ENCODE data around the gene TANGO2.

The TANGO2 gene

GRCh38 chr22:20022978-20023613, 2.2 kb downstream of the TANGO2 start:
- peak overlapping the region; percentile 87 for H3K4me3 Mint-ChIP-seq
- H3K4me1 Mint-ChIP-seq, result peaks cover 57% of the 10 kb centered on the region
- peak overlapping the region; percentile 78 for H3K27ac Mint-ChIP-seq

DNA sequence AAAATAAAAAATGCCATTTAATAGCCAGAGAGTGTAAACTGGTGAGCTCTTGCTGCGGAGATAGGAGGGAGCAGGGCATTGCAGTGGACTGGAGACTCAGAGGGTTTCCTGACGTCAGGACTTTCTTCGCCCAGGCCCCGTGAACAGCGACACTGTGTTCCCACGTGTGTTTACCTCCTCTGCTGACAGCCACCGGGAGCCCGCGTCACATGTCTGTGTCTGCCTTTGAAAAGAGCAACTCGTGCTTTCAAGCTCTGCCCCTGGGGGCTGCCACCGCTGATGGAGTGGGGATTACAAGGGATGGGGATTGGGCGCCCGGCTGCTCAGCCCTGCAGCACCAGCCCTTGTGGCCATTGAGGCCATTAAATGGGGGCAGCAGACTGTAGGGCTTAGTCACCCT, 3.3 kb downstream of the TANGO2 start:
- H3K9me3 Mint-ChIP-seq, result no peaks in the 10 kb centered on the region
- H3K27me3 Mint-ChIP-seq, result no peaks in the 10 kb centered on the region
- no peak overlapping the region for H3K4me3 Mint-ChIP-seq
- H3K36me3 Mint-ChIP-seq, result peaks cover 21% of the 10 kb centered on the region
- no peak for ATAC-seq
- peaks cover 64% of the 10 kb centered on the region for H3K4me1 Mint-ChIP-seq
- no peak overlapping the region for H3K27ac Mint-ChIP-seq

More at GRCh38 chr22:20022978-20023613, 2.2 kb downstream of the TANGO2 start:
- H3K36me3 Mint-ChIP-seq, result peaks cover 21% of the 10 kb centered on the region
- no peak for ATAC-seq
- H3K27me3 Mint-ChIP-seq, result peaks cover under 1% of the 10 kb centered on the region
- H3K9me3 Mint-ChIP-seq, result no peaks in the 10 kb centered on the region

GRCh38 chr22:20024650-20025397, 3.9 kb downstream of the TANGO2 start:
- H3K4me3 Mint-ChIP-seq, result no peak overlapping the region
- no peaks in the 10 kb centered on the region for H3K27me3 Mint-ChIP-seq
- no peaks in the 10 kb centered on the region for H3K9me3 Mint-ChIP-seq
- no peak for ATAC-seq
- H3K36me3 Mint-ChIP-seq, result peaks cover 21% of the 10 kb centered on the region
- H3K4me1 Mint-ChIP-seq, result peaks cover 70% of the 10 kb centered on the region
- no peak overlapping the region for H3K27ac Mint-ChIP-seq

- Mint-ChIP-seq H3K9me3 (no peaks in the 10 kb centered on the region), H3K27ac (no peak overlapping the region), H3K27me3 (no peaks in the 10 kb centered on the region), H3K36me3 (peaks cover 21% of the 10 kb centered on the region), H3K4me3 (no peak overlapping the region), H3K4me1 (peaks cover 72% of the 10 kb centered on the region)
- no peak for ATAC-seq
Observed at GRCh38 chr22:20025401-20026203, 4.7 kb downstream of the TANGO2 start.

DNA sequence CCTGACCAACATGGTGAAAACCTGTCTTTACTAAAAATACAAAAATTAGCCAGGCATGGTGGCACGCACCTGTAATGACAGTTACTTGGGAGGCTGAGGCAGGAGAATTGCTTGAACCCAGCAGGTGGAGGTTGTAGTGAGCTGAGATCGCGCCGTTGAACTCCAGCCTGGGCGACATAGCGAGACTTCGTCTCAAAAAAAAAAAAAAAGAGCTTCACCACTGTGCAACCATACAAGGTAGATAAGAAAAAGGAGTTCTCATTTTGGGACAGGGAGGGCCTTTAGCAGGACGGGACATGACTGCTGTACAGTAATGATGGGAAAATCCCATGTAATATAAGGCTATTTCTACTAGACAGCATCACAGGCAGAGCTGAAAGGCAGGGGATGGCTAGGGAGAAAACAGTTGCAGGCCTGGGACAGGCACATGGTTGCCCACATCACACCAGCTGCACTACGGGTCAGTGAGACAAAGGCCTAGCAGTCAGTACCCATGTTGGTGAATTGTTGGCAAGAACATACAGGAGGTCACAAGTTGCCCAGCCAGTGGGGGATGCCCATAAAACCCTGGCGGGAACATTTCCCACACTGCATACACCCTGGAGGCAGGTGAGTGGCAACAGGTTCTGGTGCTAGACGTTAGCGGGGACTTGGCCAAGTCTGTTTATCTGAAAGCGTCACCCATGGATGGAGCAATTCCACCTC, 5.4 kb downstream of the TANGO2 start:
- H3K4me1 Mint-ChIP-seq, result peaks cover 73% of the 10 kb centered on the region
- peaks cover 21% of the 10 kb centered on the region for H3K36me3 Mint-ChIP-seq
- no peak overlapping the region for H3K4me3 Mint-ChIP-seq
- H3K27ac Mint-ChIP-seq, result no peak overlapping the region
- ATAC-seq, result no peak
- H3K27me3 Mint-ChIP-seq, result no peaks in the 10 kb centered on the region
- H3K9me3 Mint-ChIP-seq, result no peaks in the 10 kb centered on the region

- Mint-ChIP-seq H3K4me1 (peaks cover 73% of the 10 kb centered on the region), H3K27me3 (no peaks in the 10 kb centered on the region), H3K36me3 (peaks cover 21% of the 10 kb centered on the region), H3K4me3 (no peak overlapping the region), H3K9me3 (no peaks in the 10 kb centered on the region), H3K27ac (no peak overlapping the region)
- no peak for ATAC-seq
Observed at GRCh38 chr22:20026996-20027601, 6.2 kb downstream of the TANGO2 start.

GRCh38 chr22:20027966-20028854, 7.3 kb downstream of the TANGO2 start:
- Mint-ChIP-seq H3K27me3 (no peaks in the 10 kb centered on the region), H3K27ac (no peak overlapping the region), H3K9me3 (no peaks in the 10 kb centered on the region), H3K4me1 (peaks cover 68% of the 10 kb centered on the region), H3K36me3 (peaks cover 21% of the 10 kb centered on the region), H3K4me3 (no peak overlapping the region)
- no peak for ATAC-seq

GRCh38 chr22:20028855-20029549, 8.1 kb downstream of the TANGO2 start:
- no peak for ATAC-seq
- Mint-ChIP-seq H3K27me3 (no peaks in the 10 kb centered on the region), H3K4me1 (peaks cover 69% of the 10 kb centered on the region), H3K27ac (no peak overlapping the region), H3K36me3 (peaks cover 21% of the 10 kb centered on the region), H3K9me3 (no peaks in the 10 kb centered on the region), H3K4me3 (no peak overlapping the region)

DNA sequence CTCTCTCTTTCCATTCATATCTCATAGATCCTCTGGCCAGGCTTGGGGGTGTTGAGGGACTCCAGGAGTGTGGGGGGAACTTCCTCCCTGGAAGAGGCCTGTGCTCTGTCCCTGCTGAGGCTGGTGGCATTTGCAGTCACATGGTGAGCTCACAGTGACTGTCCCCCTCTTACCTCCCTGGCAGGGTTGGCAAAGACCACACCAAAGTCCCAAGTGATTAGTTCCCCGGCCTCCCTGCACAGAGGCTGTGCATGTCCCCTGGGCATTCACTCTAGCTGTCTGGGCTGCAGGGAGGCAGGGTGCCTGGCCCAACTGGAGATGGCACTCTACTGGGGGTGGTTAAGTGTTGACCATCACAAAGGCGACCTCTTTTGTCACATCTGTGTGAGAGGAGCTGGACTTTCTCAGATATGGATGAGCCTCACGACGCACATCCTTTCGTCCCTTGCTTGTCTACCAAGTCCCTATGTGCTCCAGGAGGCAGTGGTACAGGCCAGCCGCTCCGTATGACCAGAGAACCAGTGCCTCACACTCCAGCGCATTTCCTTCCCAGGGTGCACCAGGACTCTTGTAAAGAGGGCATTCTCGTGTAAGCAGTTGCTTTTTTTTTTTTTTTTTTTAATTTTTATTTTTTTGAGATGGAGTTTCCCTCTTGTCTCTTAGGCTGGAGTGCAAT, 8.8 kb downstream of the TANGO2 start:
- ATAC-seq, result no peak
- Mint-ChIP-seq H3K9me3 (no peaks in the 10 kb centered on the region), H3K4me1 (peaks cover 70% of the 10 kb centered on the region), H3K4me3 (no peak overlapping the region), H3K27me3 (no peaks in the 10 kb centered on the region), H3K27ac (no peak overlapping the region), H3K36me3 (peaks cover 22% of the 10 kb centered on the region)

GRCh38 chr22:20031732-20032406, 11.0 kb downstream of the TANGO2 start:
- Mint-ChIP-seq H3K4me1 (peaks cover 70% of the 10 kb centered on the region), H3K27me3 (no peaks in the 10 kb centered on the region), H3K9me3 (peaks cover 5% of the 10 kb centered on the region), H3K4me3 (peak overlapping the region; percentile 2), H3K36me3 (peaks cover 19% of the 10 kb centered on the region), H3K27ac (peak overlapping the region; percentile 67)
- peak; percentile 76 for ATAC-seq

GRCh38 chr22:20032407-20032991, 11.6 kb downstream of the TANGO2 start:
- peak overlapping the region; percentile 67 for H3K27ac Mint-ChIP-seq
- peaks cover 5% of the 10 kb centered on the region for H3K9me3 Mint-ChIP-seq
- no peak for ATAC-seq
- H3K4me3 Mint-ChIP-seq, result no peak overlapping the region
- H3K27me3 Mint-ChIP-seq, result no peaks in the 10 kb centered on the region
- peaks cover 71% of the 10 kb centered on the region for H3K4me1 Mint-ChIP-seq
- peaks cover 21% of the 10 kb centered on the region for H3K36me3 Mint-ChIP-seq

DNA sequence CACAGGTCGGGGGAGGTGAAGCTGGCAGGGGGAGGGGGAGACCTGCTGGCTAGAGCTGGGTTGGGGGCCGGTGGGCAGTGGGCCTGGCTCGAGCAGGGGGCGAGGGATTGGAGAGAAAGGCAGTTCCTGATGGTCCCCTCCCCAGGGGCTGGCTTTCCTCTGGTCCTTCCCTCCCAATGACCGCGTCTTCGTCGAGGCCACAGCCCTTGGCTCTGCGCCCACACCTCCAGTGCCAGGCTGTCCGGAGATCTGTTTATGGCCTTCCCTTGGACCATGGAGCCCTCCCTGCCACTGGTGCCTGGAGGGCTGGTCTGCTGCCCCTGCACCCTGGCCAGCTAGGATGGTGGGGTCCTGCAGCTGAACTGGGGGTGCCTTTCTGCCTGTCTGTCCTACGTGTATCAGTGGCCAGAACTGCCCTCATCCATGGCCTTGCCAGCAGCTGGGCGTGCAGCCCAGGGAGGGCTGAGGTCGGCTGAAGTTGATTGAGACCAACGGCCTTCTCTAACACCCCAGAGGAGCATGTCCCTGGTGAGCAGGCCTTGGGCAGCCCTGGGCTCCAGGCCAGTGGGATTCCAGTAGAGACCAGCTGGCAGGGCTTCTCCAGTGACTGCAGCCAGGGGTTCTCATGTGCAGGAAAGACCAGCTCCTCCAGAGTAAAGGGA, 12.3 kb downstream of the TANGO2 start:
- peaks cover 5% of the 10 kb centered on the region for H3K9me3 Mint-ChIP-seq
- peaks cover 27% of the 10 kb centered on the region for H3K36me3 Mint-ChIP-seq
- no peak for ATAC-seq
- peaks cover 78% of the 10 kb centered on the region for H3K4me1 Mint-ChIP-seq
- no peaks in the 10 kb centered on the region for H3K27me3 Mint-ChIP-seq
- H3K27ac Mint-ChIP-seq, result peak overlapping the region; percentile 62
- H3K4me3 Mint-ChIP-seq, result no peak overlapping the region

Measured in stimulated activated memory B cell treated with anti-CD40 and anti-IgM and Interleukin-4, amounts not matched to agents 10 μg/mL and 1 μg/mL and 100 μg/mL, for 72 hours (primary cell).